Lower leg skin (tissue), 3 donors: ENCODE results near the gene RNF19B.

ENCODE experiments used
- CTCF ChIP-seq, 3 donors: fragments of 450-650 bp; IDR thresholded peaks; one replicate each; pipeline ENCODE4 v1.5.1; 2016; ENCODE audit warnings: antibody characterized with exemption in 3 of 3, mild to moderate bottlenecking in 3 of 3, moderate library complexity in 2 of 3
- POLR2A ChIP-seq, 2 donors: fragments of 450-650 bp; IDR thresholded peaks; one replicate each; pipeline ENCODE4 v1.6.1; 2016 to 2017; ENCODE audit warnings: antibody characterized with exemption in 2 of 2, mild to moderate bottlenecking in 1 of 2, moderate library complexity in 1 of 2

GRCh38 chr1:32900371-32900955 is 64.1 kb downstream of the RNF19B start:
- TF ChIP-seq CTCF (IDR thresholded peaks at IDR 0.05) (no peak), POLR2A (IDR thresholded peaks at IDR 0.05) (no peak)
